WTC11 (cell line): Measurements from ENCODE around the gene CFAP77. TPM values are rescaled to one million over a fixed set of nuclear protein-coding genes. Genes with fewer than 3 reads are reported as not detected.
A peak's percentile ranks its signal among the peaks of the same experiment; 100 is the strongest.

Experiments
- ATAC-seq: fragments of 200-7000 bp; cut with Tn5 transposase; 2 replicates; pipeline ENCODE4 v1.10.0; 2021; ENCODE audit warnings: mild to moderate bottlenecking, moderate library complexity
- CTCF ChIA-PET: fragments of 300-600 bp; sonication (Branson Sonifier 250); formaldehyde crosslinking; loops from one replicate; lab custom pipeline; 2021; ENCODE audit warnings: antibody characterized with exemption; lab: Charles Lee
- POLR2A ChIA-PET: fragments of 350-600 bp; sonication (Branson Sonifier 250); formaldehyde crosslinking; loops from one replicate; lab custom pipeline; 2021; ENCODE audit warnings: antibody characterized with exemption; lab: Charles Lee
- DNase-seq: peaks from one replicate; pipeline ENCODE4 v3.0.0; 2021; ENCODE audit warnings: low spot score
- H3K27ac Mint-ChIP-seq: 2 replicates; pipeline ENCODE4 v1.8.0; 2021; ENCODE audit warnings: mixed read lengths
- H3K27me3 Mint-ChIP-seq: 2 replicates; pipeline ENCODE4 v1.8.0; 2021; ENCODE audit warnings: low read depth, mild to moderate bottlenecking, moderate library complexity, mixed read lengths
- H3K36me3 Mint-ChIP-seq: 2 replicates; pipeline ENCODE4 v1.8.0; 2021; ENCODE audit warnings: mixed read lengths
- H3K4me1 Mint-ChIP-seq: 2 replicates; pipeline ENCODE4 v1.8.0; 2022; ENCODE audit warnings: mixed read lengths
- H3K4me3 Mint-ChIP-seq: 2 replicates; pipeline ENCODE4 v1.8.0; 2021; ENCODE audit warnings: mild to moderate bottlenecking, moderate library complexity, mixed read lengths
- H3K9me3 Mint-ChIP-seq: 2 replicates; pipeline ENCODE4 v1.8.0; 2021; ENCODE audit warnings: mixed read lengths
- ESRRA ChIP-seq: sonication (generic); formaldehyde crosslinking; IDR thresholded peaks from 2 replicates; pipeline ENCODE4 v1.8.1; 2022; ENCODE audit warnings: mild to moderate bottlenecking, missing genetic modification reagents, borderline replicate concordance
- HMGA2 ChIP-seq: fragments of 250-450 bp; sonication (Bioruptor Pico); IDR thresholded peaks from 2 replicates; pipeline ENCODE4 v1.4.0; 2021; ENCODE audit warnings: mild to moderate bottlenecking, moderate library complexity
- KAT7 ChIP-seq: sonication (generic); formaldehyde crosslinking; IDR thresholded peaks from 2 replicates; pipeline ENCODE4 v1.8.1; 2023; ENCODE audit warnings: missing genetic modification reagents, mild to moderate bottlenecking, borderline replicate concordance
- PRRX2 ChIP-seq: fragments of 250-450 bp; sonication (Bioruptor Pico); IDR thresholded peaks from 2 replicates; pipeline ENCODE4 v1.8.0; 2021; ENCODE audit warnings: mild to moderate bottlenecking
- ZNF232 ChIP-seq: sonication (generic); formaldehyde crosslinking; IDR thresholded peaks from 2 replicates; pipeline ENCODE4 v1.8.0; 2022; ENCODE audit warnings: mild to moderate bottlenecking, missing genetic modification reagents
- ZNF263 ChIP-seq: sonication (generic); formaldehyde crosslinking; IDR thresholded peaks from 2 replicates; pipeline ENCODE4 v1.8.1; 2022; ENCODE audit warnings: low read depth, mild to moderate bottlenecking, moderate library complexity, missing genetic modification reagents
- total RNA-seq: library from RNA; stranded (reverse); gene quantifications from 3 replicates; pipeline ENCODE4 v1.2.3, GENCODE V29; 2021
- TF ChIP-seq, protein P1 (sequence below): sonication (generic); formaldehyde crosslinking; IDR thresholded peaks from 2 replicates; pipeline ENCODE4 v1.8.1; 2022; ENCODE audit warnings: missing genetic modification reagents, borderline replicate concordance
- TF ChIP-seq, protein P2 (sequence below): sonication (generic); formaldehyde crosslinking; conservative IDR thresholded peaks from 2 replicates; pipeline ENCODE4 v1.8.1; 2022; ENCODE audit warnings: mild to moderate bottlenecking, missing genetic modification reagents
- TF ChIP-seq, protein P3 (sequence below): sonication (generic); formaldehyde crosslinking; IDR thresholded peaks from 2 replicates; pipeline ENCODE4 v1.8.0; 2023; ENCODE audit warnings: missing genetic modification reagents
- TF ChIP-seq, protein P4 (sequence below): fragments of 250-450 bp; sonication (Bioruptor Pico); IDR thresholded peaks from 2 replicates; pipeline ENCODE4 v2.1.2; 2022; ENCODE audit warnings: mild to moderate bottlenecking, moderate library complexity
- TF ChIP-seq, protein P5 (sequence below): sonication (generic); formaldehyde crosslinking; IDR thresholded peaks from 2 replicates; pipeline ENCODE4 v1.8.0; 2023; ENCODE audit warnings: mild to moderate bottlenecking, missing genetic modification reagents
- TF ChIP-seq, protein P6 (sequence below): sonication (generic); formaldehyde crosslinking; IDR thresholded peaks from 2 replicates; pipeline ENCODE4 v1.8.0; 2022; ENCODE audit warnings: mild to moderate bottlenecking, missing genetic modification reagents
- TF ChIP-seq, protein P7 (sequence below): sonication (generic); formaldehyde crosslinking; IDR thresholded peaks from 2 replicates; pipeline ENCODE4 v1.8.1; 2023; ENCODE audit warnings: mild to moderate bottlenecking, missing genetic modification reagents
- TF ChIP-seq, protein P8 (sequence below): fragments of 250-450 bp; sonication (Bioruptor Pico); IDR thresholded peaks from 2 replicates; pipeline ENCODE4 v1.9.0; 2021; ENCODE audit warnings: mild to moderate bottlenecking, borderline replicate concordance

Gene CFAP77
- total RNA-seq, 1 experiment from 2014 or later, result 1.2 TPM

DNA sequence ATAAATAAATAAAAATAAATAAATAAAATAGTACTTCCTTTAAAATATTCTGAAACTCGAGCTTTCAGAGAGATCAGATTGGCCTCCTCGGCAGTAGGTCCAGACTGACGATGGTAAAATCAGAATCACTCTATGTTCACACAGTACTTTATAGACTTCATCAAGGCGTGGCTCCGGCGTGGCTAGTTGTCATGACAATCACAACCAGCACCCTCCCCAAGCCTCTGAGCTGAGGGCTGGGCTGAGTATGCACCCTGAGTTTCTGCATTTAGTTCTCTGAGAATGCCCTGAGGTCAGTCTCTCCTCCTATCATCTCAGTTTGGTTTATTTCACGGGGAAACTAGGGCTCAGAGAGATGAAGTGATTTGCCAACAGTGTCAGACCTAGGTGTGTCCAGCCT is 129.1 kb downstream of the CFAP77 start (continued):
- TF ChIP-seq, protein P1, sequence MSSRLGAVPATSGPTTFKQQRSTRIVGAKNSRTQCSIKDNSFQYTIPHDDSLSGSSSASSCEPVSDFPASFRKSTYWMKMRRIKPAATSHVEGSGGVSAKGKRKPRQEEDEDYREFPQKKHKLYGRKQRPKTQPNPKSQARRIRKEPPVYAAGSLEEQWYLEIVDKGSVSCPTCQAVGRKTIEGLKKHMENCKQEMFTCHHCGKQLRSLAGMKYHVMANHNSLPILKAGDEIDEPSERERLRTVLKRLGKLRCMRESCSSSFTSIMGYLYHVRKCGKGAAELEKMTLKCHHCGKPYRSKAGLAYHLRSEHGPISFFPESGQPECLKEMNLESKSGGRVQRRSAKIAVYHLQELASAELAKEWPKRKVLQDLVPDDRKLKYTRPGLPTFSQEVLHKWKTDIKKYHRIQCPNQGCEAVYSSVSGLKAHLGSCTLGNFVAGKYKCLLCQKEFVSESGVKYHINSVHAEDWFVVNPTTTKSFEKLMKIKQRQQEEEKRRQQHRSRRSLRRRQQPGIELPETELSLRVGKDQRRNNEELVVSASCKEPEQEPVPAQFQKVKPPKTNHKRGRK, result no peak

DNA sequence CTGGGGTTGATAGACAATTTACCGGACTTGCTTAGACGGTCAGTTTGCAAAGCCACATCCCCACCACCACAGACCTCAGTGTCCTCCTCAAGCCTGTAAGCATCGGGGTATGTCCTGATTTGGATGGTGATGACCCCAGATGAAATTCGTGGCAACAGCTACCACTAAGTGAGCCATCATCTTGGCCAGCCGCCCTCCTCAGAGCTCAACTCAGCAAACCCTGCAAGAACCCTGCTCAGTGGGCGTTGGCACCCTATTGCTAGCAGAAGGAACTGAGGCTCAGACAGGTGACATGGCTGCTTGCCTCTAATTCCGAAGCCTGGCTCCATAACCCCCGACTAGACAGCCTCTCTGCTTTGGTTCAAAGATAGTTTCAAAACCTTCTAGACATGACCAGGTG is 131.0 kb downstream of the CFAP77 start:
- H3K27ac Mint-ChIP-seq, result no peak overlapping the region
- no peaks in the 10 kb centered on the region for H3K27me3 Mint-ChIP-seq
- no peak overlapping the region for H3K4me3 Mint-ChIP-seq
- ChIA-PET CTCF (interaction anchor here (1.3 kb wide), 1 partner anchor 83 kb away, joined by 3 read pairs; no protein-coding TSS in a partner anchor), POLR2A (no interaction called here)
- no peak for TF ChIP-seq ESRRA (CRISPR knock-in tag)
- no peak for TF ChIP-seq HMGA2 (CRISPR knock-in tag)
- H3K9me3 Mint-ChIP-seq, result peaks cover 7% of the 10 kb centered on the region
- H3K36me3 Mint-ChIP-seq, result no peaks in the 10 kb centered on the region
- no peak for DNase-seq
- H3K4me1 Mint-ChIP-seq, result peaks cover 17% of the 10 kb centered on the region
- no peak for ATAC-seq

DNA sequence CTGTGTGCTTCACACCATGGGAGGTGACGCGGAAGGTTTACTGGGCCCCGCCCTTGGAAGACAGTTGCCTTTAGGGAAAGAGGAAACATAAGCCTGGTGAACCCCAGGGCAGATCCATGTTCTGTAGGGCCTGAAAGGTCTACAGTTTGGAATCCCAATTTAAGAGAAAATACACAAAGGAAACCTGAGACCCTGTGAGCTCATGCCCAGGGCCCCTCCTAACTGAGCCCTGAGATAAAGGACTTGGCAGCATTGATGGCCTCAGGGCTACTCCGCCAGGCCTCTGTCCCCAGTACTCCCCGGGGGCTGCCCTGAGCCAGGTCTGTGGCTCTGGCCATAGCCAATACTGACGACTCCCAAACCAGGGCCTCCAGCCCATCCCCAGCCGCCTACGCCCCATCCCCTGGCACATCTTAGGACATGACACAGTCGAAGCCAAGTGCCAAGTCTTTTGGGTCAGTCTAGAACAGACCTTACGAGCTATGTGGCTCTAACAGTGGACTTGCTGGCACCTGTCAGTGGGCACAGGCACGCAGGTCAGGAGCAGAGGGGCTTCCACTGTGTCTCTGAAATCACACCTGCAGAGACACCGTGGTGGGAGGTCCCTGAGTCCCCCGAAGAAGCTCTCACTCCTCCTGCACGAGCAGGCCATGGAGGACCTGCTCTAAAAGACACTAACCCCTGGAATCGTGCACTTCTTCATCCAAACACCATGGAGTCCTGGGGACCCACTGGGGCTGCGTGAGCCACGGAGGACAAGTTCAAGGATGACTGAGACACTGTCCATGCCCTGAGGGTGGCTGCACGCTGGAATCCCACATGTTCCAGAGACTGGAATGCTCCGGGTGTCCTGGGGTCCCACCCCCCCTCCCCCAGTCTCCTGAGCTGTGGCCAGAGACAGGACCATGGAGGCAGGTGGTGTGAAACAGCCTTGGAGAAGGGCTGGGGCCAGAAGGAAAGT is 132.1 kb downstream of the CFAP77 start:
- Mint-ChIP-seq H3K27ac (peak overlapping the region; percentile 60; the same call in 1 of the 2 replicates), H3K4me3 (no peak overlapping the region), H3K9me3 (no peaks in the 10 kb centered on the region), H3K4me1 (peaks cover 22% of the 10 kb centered on the region), H3K36me3 (no peaks in the 10 kb centered on the region), H3K27me3 (no peaks in the 10 kb centered on the region)
- TF ChIP-seq, protein P2, sequence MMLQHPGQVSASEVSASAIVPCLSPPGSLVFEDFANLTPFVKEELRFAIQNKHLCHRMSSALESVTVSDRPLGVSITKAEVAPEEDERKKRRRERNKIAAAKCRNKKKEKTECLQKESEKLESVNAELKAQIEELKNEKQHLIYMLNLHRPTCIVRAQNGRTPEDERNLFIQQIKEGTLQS (CRISPR knock-in tag), result no peak
- no peak for TF ChIP-seq ZNF232
- TF ChIP-seq, protein P3, sequence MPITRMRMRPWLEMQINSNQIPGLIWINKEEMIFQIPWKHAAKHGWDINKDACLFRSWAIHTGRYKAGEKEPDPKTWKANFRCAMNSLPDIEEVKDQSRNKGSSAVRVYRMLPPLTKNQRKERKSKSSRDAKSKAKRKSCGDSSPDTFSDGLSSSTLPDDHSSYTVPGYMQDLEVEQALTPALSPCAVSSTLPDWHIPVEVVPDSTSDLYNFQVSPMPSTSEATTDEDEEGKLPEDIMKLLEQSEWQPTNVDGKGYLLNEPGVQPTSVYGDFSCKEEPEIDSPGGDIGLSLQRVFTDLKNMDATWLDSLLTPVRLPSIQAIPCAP (CRISPR knock-in tag), result no peak
- TF ChIP-seq PRRX2, result no peak
- TF ChIP-seq ESRRA (CRISPR knock-in tag), result no peak
- TF ChIP-seq, protein P4, sequence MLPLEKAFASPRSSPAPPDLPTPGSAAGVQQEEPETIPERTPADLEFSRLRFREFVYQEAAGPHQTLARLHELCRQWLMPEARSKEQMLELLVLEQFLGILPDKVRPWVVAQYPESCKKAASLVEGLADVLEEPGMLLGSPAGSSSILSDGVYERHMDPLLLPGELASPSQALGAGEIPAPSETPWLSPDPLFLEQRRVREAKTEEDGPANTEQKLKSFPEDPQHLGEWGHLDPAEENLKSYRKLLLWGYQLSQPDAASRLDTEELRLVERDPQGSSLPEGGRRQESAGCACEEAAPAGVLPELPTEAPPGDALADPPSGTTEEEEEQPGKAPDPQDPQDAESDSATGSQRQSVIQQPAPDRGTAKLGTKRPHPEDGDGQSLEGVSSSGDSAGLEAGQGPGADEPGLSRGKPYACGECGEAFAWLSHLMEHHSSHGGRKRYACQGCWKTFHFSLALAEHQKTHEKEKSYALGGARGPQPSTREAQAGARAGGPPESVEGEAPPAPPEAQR (CRISPR knock-in tag), result no peak
- TF ChIP-seq ZNF263, result no peak
- TF ChIP-seq, protein P5, sequence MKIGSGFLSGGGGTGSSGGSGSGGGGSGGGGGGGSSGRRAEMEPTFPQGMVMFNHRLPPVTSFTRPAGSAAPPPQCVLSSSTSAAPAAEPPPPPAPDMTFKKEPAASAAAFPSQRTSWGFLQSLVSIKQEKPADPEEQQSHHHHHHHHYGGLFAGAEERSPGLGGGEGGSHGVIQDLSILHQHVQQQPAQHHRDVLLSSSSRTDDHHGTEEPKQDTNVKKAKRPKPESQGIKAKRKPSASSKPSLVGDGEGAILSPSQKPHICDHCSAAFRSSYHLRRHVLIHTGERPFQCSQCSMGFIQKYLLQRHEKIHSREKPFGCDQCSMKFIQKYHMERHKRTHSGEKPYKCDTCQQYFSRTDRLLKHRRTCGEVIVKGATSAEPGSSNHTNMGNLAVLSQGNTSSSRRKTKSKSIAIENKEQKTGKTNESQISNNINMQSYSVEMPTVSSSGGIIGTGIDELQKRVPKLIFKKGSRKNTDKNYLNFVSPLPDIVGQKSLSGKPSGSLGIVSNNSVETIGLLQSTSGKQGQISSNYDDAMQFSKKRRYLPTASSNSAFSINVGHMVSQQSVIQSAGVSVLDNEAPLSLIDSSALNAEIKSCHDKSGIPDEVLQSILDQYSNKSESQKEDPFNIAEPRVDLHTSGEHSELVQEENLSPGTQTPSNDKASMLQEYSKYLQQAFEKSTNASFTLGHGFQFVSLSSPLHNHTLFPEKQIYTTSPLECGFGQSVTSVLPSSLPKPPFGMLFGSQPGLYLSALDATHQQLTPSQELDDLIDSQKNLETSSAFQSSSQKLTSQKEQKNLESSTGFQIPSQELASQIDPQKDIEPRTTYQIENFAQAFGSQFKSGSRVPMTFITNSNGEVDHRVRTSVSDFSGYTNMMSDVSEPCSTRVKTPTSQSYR (CRISPR knock-in tag), result no peak
- TF ChIP-seq KAT7 (CRISPR knock-in tag), result no peak
- TF ChIP-seq, protein P6, sequence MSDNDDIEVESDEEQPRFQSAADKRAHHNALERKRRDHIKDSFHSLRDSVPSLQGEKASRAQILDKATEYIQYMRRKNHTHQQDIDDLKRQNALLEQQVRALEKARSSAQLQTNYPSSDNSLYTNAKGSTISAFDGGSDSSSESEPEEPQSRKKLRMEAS (CRISPR knock-in tag), result no peak
- TF ChIP-seq, protein P7, sequence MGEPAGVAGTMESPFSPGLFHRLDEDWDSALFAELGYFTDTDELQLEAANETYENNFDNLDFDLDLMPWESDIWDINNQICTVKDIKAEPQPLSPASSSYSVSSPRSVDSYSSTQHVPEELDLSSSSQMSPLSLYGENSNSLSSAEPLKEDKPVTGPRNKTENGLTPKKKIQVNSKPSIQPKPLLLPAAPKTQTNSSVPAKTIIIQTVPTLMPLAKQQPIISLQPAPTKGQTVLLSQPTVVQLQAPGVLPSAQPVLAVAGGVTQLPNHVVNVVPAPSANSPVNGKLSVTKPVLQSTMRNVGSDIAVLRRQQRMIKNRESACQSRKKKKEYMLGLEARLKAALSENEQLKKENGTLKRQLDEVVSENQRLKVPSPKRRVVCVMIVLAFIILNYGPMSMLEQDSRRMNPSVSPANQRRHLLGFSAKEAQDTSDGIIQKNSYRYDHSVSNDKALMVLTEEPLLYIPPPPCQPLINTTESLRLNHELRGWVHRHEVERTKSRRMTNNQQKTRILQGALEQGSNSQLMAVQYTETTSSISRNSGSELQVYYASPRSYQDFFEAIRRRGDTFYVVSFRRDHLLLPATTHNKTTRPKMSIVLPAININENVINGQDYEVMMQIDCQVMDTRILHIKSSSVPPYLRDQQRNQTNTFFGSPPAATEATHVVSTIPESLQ (CRISPR knock-in tag), result no peak
- TF ChIP-seq, protein P8, sequence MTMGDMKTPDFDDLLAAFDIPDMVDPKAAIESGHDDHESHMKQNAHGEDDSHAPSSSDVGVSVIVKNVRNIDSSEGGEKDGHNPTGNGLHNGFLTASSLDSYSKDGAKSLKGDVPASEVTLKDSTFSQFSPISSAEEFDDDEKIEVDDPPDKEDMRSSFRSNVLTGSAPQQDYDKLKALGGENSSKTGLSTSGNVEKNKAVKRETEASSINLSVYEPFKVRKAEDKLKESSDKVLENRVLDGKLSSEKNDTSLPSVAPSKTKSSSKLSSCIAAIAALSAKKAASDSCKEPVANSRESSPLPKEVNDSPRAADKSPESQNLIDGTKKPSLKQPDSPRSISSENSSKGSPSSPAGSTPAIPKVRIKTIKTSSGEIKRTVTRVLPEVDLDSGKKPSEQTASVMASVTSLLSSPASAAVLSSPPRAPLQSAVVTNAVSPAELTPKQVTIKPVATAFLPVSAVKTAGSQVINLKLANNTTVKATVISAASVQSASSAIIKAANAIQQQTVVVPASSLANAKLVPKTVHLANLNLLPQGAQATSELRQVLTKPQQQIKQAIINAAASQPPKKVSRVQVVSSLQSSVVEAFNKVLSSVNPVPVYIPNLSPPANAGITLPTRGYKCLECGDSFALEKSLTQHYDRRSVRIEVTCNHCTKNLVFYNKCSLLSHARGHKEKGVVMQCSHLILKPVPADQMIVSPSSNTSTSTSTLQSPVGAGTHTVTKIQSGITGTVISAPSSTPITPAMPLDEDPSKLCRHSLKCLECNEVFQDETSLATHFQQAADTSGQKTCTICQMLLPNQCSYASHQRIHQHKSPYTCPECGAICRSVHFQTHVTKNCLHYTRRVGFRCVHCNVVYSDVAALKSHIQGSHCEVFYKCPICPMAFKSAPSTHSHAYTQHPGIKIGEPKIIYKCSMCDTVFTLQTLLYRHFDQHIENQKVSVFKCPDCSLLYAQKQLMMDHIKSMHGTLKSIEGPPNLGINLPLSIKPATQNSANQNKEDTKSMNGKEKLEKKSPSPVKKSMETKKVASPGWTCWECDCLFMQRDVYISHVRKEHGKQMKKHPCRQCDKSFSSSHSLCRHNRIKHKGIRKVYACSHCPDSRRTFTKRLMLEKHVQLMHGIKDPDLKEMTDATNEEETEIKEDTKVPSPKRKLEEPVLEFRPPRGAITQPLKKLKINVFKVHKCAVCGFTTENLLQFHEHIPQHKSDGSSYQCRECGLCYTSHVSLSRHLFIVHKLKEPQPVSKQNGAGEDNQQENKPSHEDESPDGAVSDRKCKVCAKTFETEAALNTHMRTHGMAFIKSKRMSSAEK, result no peak
- no peak for ATAC-seq
- CTCF ChIA-PET, result interaction anchor here (0.6 to 1.3 kb wide), 2 partner anchors 84 to 210 kb away, joined by 3 read pairs; no protein-coding TSS in a partner anchor
- POLR2A ChIA-PET, result interaction anchor here (0.5 kb wide), 1 partner anchor 371 kb away, joined by 3 read pairs; no protein-coding TSS in a partner anchor
- no peak for DNase-seq
